GM18907 (cell line): ENCODE measurements around the gene PIK3R6.
"Not testable (repeated sequence)": the region's sequence is repeated elsewhere in the genome, so short reads cannot be mapped to it uniquely, and the experiment has no call there.

ENCODE experiments used
- ATAC-seq: cut with Tn5 transposase; IDR thresholded peaks from one replicate; pipeline ENCODE4 v1.9.1; 2021; ENCODE audit warnings: mild to moderate bottlenecking, moderate library complexity; ENCODE audit not compliant: unreplicated experiment

Gene PIK3R6

DNA sequence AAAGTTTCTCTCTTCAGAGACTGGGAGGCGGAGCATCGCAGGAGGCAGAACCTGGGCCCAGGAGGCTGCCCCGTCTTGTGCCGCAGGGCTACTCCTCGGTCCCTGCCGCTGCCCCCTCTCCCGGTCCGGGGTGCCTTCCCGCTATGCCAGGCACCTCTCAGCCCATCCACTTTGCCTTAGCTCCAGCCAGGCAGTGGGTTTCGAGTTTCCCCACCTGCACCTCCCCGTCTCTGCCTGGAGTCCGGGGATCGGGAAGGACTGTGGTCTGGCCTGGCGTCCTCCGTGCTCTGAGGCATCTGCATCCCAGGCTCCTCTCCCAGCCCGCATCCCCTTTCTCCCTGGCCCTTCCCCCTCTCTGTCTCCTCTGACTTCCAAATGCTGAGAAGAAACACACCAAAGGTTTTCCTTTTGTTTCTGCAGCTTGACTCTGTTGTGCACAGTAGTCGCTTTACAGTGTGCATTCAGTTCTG is 26.8 kb upstream of the PIK3R6 start:
- no peak for ATAC-seq

DNA sequence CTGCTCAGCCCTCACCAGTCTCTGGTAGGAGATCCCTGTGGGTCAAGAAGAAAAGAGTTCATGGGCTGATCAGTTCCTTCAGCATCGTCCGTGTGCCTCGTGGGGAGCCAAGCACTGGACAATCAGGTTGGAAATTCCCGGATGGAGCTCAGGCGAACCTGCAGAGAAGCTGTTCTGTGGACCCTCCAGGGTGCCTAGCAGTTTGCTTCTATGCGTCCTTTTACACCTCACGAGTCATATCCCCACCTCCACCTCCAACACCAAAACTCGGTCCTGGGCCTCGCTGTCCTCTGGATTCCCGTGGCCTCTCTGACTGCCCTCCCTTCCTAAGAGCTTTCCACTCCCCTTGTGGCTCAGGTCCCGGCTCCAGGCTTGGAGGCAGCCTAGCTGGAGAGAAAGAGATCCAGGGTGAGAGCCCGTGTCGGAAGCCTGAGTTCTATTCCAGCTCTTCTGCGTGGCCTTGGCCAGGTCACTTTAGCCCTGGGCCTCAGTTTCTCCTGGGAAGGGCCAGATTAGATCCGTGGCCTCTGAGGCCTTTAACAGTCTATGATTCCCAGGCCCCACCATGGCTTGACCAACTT is 26.2 kb upstream of the PIK3R6 start:
- no peak for ATAC-seq

DNA sequence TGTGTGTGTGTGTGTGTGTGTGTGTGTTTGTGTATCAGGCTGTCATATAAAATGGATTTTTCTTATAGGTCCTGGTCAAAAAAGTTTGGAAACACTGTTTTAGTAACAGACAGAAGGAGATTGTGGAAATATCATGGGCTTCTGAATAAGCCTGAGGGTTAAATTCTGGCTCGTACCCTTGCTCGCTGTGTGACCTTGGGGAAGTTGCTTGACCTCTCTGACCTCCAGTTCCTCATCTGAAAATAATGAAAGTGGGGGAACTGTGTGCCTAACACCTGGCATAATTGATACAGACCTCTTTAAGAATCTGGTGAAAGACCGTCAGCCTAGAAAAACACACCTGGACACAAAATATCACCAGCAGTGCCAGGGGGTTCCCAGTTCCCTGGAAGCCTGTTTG is 25.6 kb upstream of the PIK3R6 start:
- ATAC-seq, result no peak

DNA sequence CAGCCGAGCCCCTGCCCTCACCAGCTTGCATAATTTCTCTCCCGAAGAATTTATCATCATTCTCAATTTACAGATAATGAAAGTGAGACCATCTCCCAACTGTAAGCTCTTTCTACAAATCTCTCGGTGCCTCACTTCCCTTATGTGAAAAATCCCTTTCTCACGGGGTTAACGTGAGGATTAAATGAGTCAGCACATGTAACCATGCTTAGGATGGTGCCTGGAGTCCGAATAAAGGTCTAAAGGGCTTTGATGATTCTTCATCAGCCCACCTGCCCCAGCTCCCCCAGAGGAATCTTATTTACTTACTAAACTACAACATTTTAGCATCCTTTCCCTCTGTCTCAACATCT is 24.8 kb upstream of the PIK3R6 start:
- no peak for ATAC-seq

DNA sequence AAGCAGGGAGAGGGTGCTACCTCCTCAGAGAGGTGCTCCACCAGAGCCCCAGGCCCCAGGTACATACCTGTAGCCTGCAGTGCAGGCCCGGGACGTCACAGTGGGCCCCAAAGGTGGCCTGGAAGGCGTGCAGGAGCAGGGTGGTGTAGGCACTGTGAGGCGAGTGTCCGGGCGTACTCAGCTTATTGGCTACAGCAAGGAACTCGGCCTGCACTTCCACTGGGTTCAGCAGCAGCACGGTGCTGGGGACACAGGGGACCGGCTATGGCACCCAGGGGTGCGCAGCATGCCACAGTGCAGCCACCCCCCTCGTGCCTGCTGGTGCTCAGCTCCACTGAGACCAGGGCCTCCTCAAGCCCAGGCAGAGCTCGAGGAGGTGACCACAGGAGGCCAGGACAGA is 23.2 kb upstream of the PIK3R6 start:
- no peak for ATAC-seq

DNA sequence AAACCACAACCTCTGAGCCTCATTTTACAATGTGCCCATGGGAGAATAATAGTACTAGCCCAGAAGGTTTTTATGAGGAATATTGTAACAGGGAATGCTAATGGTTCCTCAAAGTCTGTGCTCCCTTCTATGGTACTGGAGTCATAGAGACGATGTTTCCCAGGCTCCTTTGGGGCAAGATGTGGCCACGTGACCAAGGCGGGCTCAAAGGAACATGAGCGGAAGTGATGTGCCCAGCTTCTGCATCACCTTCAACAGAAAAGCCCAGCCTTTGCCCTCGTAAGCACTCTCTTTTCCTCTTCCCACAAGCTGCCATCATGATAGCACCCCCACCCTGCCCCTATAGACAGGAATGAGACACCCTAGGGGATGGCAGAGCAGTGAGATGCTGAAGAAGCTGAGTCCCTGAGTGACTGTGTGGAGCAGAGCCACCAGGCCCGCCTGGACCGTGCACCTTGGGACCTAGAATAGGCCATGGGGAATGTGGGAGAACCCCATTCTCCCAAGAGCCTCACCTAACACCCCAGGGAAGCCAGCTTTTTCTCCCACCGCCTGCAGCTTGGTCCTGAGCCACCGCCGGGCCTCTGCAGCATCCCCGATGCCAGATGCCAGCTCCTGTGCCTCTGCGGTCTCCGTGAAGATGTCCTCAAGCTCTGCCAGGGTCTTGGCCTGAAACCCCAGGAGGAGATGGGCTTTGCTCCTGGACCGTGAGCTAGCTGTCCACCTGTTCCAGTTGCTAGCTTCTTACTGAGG is 22.2 kb upstream of the PIK3R6 start:
- ATAC-seq, result no peak

DNA sequence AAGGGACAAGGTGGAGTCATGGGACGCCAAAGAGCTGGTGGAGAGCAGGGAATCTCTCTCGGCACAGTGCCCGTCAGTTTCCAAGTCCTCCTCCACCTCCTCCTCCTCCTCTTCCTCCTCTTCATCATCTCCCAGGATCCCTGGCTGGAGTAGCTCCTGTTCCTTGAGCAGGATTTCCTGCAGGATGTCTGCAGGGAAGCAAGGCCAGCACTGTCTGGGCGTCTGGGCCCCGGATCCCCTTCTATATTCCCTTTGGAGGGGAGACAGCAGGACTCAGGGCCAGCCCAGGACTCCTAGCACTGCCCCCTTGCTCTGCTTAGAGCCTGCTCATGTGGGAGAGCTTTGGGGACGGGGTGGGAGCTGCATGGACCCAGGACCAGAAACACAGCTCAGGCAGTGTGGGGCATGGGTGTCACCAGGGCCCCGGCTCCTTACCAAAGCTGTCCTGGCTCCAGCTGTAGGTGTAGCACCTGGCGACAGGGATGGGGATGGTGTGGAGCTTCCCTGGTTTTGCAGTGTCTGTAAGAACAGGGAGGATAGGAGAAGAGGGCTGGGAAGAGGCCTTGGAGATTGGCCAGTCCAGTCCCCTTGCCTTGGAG is 21.3 kb upstream of the PIK3R6 start:
- ATAC-seq, result no peak

DNA sequence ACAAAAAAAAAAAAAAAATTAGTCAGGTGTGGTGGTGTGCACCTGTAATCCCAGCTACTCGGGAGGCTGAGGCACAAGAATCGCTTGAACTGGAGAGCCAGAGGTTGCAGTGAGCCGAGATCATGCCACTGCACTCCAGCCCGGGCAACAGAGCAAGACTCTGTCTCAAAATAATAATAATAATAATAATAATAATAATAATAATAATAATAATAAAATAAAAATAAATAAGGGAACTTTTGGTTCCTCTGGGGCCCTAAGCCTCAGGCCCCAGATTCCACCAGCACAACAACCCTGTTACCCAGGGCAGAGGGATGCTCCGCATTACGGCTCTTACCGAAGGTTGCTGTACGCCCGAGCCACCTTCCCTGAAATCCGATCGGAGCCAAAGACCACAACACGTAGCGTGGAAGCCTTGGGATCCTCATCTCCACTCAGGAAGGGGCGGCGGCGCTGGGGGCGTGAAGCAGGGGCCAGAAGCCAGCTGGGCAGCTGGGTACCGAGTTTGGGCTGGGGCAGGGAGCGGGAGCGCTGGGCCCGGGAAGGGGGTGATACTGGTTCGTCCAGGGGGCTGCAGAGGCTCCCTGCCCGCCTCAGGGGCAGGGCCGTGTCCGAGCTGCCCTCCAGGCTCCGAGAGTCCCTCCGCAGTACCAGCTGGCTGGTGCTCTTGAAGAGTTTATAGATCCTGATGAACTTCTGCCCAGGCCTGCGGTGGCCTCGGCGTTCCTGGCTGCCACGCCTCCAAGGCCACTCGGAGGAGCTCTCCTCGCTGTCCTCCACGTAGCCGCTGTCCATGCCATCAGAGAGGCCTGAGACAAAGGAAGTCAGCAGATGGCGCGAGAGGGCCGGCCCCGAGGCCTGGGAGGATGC is 20.6 kb upstream of the PIK3R6 start:
- ATAC-seq, result no peak

DNA sequence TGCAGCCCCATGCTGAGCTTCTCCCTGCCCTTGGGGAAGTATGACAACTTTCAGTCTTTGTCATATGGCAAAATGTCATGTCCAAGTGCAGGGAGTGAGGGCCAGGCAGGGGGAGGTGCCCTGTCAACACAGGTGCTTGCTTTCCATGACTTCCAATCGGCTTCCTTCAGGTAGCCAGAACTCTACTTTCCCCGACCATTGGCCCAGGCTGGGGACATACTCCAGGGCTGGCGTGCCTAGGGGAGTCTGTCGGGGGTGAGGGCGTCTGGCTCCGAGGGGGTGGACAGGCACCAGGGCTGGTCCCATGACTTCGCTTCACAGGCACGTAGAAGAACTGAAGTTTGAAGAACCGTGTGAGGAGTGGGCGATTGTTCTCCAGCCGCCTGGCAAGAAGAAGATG is 19.8 kb upstream of the PIK3R6 start:
- ATAC-seq, result no peak

DNA sequence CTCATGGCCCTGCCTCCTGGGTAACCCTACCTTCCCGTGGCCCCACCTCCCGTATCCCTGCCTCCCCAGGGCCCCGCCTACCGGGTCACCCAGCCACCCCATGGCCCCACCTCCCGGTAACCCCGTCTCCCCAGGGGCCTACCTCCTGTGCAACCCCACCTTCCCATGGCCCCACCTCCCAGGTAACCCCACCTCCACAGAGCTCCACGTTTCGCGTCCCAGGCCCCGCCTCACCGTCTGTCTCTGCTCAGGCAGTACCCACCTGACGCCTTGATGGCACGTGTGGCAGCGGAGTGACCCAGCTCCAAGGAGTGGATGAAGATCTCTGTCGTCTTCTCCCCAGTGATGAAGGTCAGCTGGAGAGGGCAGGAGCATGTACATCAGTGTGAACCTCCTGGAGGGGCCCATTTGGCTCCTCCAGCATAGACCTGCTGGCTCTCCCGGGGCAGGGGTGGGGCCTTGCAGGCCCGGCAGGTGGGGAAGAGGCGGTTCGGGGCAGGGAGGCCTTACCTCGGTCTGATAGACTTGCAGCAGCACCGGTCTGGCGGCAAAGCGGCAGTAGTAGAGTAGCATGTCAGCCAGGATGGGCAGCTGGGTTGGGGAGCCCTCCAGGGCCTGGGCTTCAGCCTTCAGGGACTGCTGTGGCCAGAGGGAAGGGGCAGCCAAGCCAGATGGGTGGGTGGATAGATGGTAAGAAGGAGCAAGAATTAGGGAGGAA is 18.7 kb upstream of the PIK3R6 start:
- ATAC-seq, result no peak

DNA sequence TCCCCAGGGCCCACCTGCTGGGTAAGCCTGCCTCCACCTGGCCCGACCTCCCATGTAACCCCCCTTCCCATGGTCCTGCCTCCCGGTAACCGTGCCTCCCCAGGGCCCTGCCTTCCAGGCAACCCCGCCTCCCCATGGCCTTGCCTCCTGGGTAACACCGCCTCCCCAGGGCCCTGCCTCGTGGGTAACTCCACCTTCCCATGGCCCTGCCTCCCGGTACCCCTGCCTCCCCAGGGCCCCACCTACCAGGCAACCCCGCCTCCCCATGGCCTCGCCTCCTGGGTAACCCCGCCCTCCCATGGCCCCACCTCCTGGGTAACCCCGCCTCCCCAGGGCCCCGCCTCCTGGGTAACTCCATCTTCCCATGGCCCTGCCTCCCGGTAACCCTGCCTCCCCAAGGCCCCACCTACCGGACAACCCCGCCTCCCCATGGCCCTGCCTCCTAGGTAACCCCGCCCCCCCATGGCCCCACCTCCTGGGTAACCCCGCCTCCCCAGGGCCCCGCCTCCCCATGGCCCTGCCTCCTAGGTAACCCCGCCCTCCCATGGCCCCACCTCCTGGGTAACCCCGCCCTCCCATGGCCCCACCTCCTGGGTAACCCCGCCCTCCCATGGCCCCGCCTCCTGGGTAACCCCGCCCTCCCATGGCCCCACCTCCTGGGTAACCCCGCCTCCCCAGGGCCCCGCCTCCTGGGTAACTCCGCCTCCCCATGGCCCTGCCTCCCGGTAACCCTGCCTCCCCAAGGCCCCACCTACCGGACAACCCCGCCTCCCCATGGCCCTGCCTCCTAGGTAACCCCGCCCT is 17.9 kb upstream of the PIK3R6 start:
- not testable (repeated sequence) for ATAC-seq

DNA sequence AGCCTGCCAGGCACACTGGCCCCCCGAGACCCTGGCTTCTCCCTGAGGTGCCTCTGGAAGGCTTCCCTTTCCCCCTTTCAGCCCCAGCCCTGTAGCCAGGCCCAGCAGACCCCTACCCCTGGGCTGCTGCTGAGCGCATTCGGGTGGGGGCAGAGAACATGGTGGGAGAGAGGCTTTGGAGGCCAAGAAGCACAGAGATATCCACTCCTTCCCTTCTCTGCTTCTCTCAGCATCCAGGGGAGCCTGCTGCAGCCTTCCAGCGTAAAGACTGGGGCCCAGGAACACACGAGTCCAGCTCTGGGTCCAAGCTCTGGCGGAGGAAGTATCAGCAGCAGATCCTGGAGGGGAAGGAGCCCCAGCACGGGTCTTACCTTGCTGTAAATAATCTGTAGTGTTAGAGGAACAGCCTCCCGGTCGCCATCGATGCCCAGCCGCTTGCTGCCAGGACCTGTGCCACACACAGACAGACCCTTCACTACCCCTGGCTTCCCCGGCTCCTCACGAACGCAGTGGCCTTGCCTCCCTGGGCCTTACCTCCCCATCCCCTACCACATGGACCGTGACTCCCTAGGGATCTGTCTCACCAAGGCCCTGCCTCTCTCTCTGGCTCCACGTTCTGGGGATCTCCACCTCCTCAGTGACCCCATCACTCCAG is 17.0 kb upstream of the PIK3R6 start:
- ATAC-seq, result no peak

DNA sequence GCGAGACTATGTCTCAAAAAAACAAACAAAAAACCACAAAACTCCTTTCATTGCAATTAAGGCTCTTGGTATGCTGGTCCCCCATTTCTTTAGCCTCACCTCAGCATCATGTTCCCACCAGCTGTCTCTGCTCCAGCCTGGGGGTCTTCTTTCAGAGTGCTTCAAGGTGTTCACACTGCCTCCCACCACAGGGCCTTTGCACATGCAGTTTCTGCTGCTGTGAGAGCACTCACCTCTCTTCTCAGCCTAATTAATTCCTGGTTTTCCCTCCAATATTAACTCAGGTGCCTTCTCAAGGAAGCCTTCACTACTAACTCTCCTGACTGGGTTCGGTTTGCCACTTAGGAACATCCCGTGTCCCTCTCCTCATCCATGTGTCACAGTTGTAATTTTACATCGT is 15.9 kb upstream of the PIK3R6 start:
- ATAC-seq, result no peak

DNA sequence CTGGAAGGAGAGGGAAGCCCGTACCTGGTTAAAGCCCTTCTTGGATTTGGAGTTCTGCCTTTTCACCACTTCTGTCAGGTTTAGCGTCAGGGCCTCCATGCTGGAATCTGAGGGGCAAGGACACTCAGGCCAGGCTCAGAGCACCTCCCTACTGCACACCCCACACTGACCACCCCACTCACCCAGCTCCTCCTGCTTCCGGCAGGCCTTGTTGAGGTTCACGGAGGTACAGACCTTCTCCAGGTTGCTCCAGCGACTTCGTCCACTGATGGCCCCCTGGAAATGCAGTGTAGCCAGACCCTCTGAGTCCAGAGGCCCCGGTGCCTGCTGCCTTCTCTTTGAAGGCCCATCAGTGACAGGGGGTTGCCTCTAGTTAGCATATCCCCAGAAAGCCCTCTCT is 14.1 kb upstream of the PIK3R6 start:
- no peak for ATAC-seq

DNA sequence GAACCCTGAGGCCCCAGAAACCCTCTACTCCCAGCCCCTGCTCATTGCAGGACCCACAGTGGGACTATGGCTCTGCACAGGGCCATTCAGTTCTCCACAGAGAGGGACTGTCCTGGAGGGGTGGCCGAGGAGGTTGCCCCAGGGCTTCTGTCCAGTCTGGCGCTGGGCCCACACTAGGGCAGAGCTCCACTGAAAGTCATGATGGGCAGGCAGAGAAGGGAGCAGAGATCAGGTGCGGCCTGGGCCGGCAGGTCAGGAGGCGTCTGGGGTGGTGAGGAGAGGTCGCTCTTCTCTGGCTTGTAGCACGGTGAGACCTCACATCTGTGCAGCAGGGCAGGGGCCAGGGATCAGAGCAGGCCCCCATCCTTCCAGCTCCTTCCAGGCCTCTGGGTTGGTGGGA is 13.0 kb upstream of the PIK3R6 start:
- no peak for ATAC-seq

DNA sequence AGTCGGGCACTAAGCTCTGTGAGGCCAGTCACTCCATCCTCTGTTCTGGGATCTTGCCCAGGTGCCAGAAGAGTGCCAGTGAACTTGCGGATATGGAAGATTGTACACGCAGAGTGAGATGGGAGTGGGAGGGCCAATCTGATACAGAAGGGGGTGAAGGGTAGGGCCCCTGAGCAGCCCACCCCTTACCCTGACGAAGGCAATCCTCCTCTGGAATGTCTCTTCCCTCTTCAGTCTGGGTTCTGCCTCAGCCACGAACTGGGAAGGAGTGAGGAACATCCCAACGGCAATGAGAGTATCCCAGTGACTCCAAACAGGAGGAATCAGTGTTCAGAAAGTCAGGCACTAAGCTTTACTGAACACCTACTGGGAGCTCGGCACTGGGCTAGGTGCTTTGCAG is 11.9 kb upstream of the PIK3R6 start:
- ATAC-seq, result no peak

DNA sequence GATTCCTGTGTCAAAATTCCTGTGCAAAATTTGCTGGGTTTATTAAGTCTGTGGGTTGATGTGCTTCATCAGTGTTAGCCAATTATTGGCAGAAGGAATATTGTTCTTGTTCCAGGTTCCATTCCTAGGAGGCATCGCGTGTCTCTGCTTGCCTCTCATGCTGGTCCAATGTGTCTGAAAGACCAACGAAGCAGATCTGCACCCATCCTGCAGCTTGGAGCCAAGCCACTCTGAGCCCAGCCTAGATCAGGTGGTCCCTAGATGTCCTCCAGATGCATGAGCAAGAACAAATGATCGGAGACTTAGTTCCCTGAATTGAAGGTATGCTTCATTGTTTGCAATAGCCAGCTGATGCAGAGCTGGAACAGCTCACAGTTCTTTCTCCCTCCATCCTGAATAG is 10.5 kb upstream of the PIK3R6 start:
- ATAC-seq, result no peak

DNA sequence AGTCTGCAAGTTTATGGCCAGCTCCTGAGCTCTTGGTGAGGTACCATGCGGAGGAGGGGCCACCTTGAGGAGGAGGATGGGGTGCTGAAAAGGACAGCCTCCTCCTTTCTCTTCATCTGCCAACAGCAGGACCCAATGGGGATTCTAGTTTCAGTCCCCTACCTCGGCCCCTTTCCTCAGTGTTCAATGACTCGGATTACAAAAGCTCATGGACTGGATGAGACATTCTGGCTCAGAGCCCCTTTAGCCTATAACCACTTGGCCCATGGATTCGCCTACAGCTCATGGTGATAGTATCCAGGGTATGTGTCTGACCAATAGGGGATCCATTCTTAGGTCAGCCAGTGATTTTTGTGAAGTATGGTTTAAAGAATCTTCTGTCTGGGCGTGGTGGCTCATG is 8.5 kb upstream of the PIK3R6 start:
- no peak for ATAC-seq

DNA sequence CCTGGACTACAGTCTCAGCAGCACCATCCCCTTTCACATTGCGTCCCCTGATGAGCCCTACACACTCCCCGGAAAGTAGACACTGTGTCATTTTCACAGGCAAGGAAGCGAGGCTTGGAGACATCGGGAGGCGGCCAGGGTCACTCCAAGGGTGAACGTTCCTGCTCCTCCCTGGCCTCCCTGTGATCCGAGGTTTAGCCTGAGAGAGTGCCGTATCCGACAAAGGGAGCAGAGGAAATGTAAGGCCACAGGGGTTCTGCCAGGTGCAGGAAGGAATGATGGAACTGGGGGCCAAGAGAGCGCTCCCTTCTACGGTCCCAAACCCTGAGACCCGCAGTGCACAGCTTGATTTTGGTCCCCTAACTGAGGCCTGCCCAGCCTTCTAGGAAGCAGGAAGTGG is 8.0 kb upstream of the PIK3R6 start:
- no peak for ATAC-seq
